ENCODE data around the gene CLCNKA. TPM values are rescaled to one million over a fixed set of nuclear protein-coding genes. Genes with fewer than 3 reads are reported as not detected.

Gene CLCNKA
- total RNA-seq, 4 donors from 2014 or later: 0.64 to 0.94 (median 0.80) TPM; not detected in 1

GRCh38 chr1:16007671-16008341, 14.0 kb upstream of the CLCNKA start:
- H3K9me3 ChIP-seq: no peaks in the 10 kb centered on the region
- no peak overlapping the region for H3K27ac ChIP-seq
- intact Hi-C loops (cut with DNase I; ENCODE audit: low total_unique reads): no loop called here
- no peak for TF ChIP-seq CTCF (IDR thresholded peaks at IDR 0.05 in 4 of 5, conservative IDR thresholded peaks at IDR 0.05 in 1 of 5)
- no peak for TF ChIP-seq POLR2A (IDR thresholded peaks at IDR 0.05)
- in situ Hi-C loops (cut with MboI; ENCODE audit: low sequenced_read_pairs in 4 of 4): loop anchor here in 2 of 4 donors (10.0 kb wide), 1 partner anchor 47 kb away; no protein-coding TSS in a partner anchor
- DNase-seq (peak in 1 of 2 donors; percentile 14), ATAC-seq (no peak)
- H3K4me3 ChIP-seq: no peak overlapping the region
- H3K4me1 ChIP-seq: peaks cover 4 to 6% of the 10 kb centered on the region in 2 donors
- H3K36me3 ChIP-seq: no peaks in the 10 kb centered on the region
- H3K27me3 ChIP-seq: no peaks in the 10 kb centered on the region

- TF ChIP-seq CTCF (IDR thresholded peaks at IDR 0.05 in 4 of 5, conservative IDR thresholded peaks at IDR 0.05 in 1 of 5): peak; percentile 95 to 99 (median 99)
- TF ChIP-seq POLR2A (IDR thresholded peaks at IDR 0.05): peak in 1 of 2 donors; percentile 28
- Histone ChIP-seq H3K4me3 (no peak overlapping the region), H3K9me3 (no peaks in the 10 kb centered on the region), H3K4me1 (peaks cover 12 to 17% of the 10 kb centered on the region in 2 donors), H3K27ac (peak overlapping the region in 3 of 4 donors; percentile 12 to 100 (median 97)), H3K36me3 (no peaks in the 10 kb centered on the region), H3K27me3 (no peaks in the 10 kb centered on the region)
- intact Hi-C loops (cut with DNase I; ENCODE audit: low total_unique reads): loop anchor here (1.0 kb wide), 2 partner anchors 23 to 47 kb away; no protein-coding TSS in a partner anchor
- in situ Hi-C loops (cut with MboI; ENCODE audit: low sequenced_read_pairs in 4 of 4): loop anchor here in 2 of 4 donors (10.0 kb wide), 1 partner anchor 46 kb away; no protein-coding TSS in a partner anchor
- DNase-seq: peak; percentile 59 to 84
- ATAC-seq: peak; percentile 15 to 17
Measured at GRCh38 chr1:16009030-16009460, 12.8 kb upstream of the CLCNKA start.

- in situ Hi-C loops (cut with MboI; ENCODE audit: low sequenced_read_pairs in 4 of 4): loop anchor here in 2 of 4 donors (10.0 kb wide), 1 partner anchor 45 kb away; no protein-coding TSS in a partner anchor
Measured at GRCh38 chr1:16009678-16010077, 12.2 kb upstream of the CLCNKA start.

GRCh38 chr1:16010837-16011236, 11.0 kb upstream of the CLCNKA start:
- in situ Hi-C loops (cut with MboI; ENCODE audit: low sequenced_read_pairs in 4 of 4) (no loop called here), intact Hi-C loops (cut with DNase I; ENCODE audit: low total_unique reads) (loop anchor here (10.0 kb wide), 2 partner anchors 296 to 1104 kb away; partner anchors contain the start of gene PADI2)
- no peaks in the 10 kb centered on the region for H3K27me3 ChIP-seq
- no peak for TF ChIP-seq CTCF (IDR thresholded peaks at IDR 0.05 in 4 of 5, conservative IDR thresholded peaks at IDR 0.05 in 1 of 5)
- DNase-seq (no peak), ATAC-seq (no peak)
- no peaks in the 10 kb centered on the region for H3K36me3 ChIP-seq
- H3K4me3 ChIP-seq: no peak overlapping the region
- H3K9me3 ChIP-seq: no peaks in the 10 kb centered on the region
- peak overlapping the region in 3 of 4 donors; percentile 97 to 100 (median 99) for H3K27ac ChIP-seq
- peaks cover 25 to 35% of the 10 kb centered on the region in 2 donors for H3K4me1 ChIP-seq

More at GRCh38 chr1:16009678-16010077, 12.2 kb upstream of the CLCNKA start:
- H3K4me3 ChIP-seq: no peak overlapping the region
- H3K9me3 ChIP-seq: no peaks in the 10 kb centered on the region
- no peak for TF ChIP-seq CTCF (IDR thresholded peaks at IDR 0.05 in 4 of 5, conservative IDR thresholded peaks at IDR 0.05 in 1 of 5)
- no peak for TF ChIP-seq POLR2A (IDR thresholded peaks at IDR 0.05)
- H3K27me3 ChIP-seq: no peaks in the 10 kb centered on the region
- H3K27ac ChIP-seq: peak overlapping the region in 3 of 4 donors; percentile 12 to 100 (median 97)
- intact Hi-C loops (cut with DNase I; ENCODE audit: low total_unique reads): loop anchor here (1.0 to 10.0 kb wide), 4 partner anchors 23 to 1105 kb away; partner anchors contain the start of gene PADI2
- DNase-seq (peak in 1 of 2 donors; percentile 68), ATAC-seq (no peak)
- H3K36me3 ChIP-seq: no peaks in the 10 kb centered on the region
- H3K4me1 ChIP-seq: peaks cover 17 to 23% of the 10 kb centered on the region in 2 donors

All from gastrocnemius medialis (tissue), 4 donors.